Tibial nerve (tissue), 3 donors: ENCODE measurements around the gene TENM4.

Source experiments
- CTCF ChIP-seq, 5 experiments: fragments of 200-600 bp in 3 of 5; fragments of 450-650 bp in 2 of 5; sonication (generic) in 3 of 5; IDR thresholded peaks; one replicate each; pipeline ENCODE4 v1.5.1; 2016 to 2019; ENCODE audit warnings: antibody characterized with exemption in 5 of 5, mild to moderate bottlenecking in 3 of 5, moderate library complexity in 2 of 5
- POLR2A ChIP-seq, 2 donors: fragments of 450-650 bp; IDR thresholded peaks; one replicate each; pipeline ENCODE4 v1.6.1; 2017; ENCODE audit warnings: antibody characterized with exemption in 2 of 2, mild to moderate bottlenecking in 2 of 2, moderate library complexity in 2 of 2

GRCh38 chr11:78731027-78731426 lies 709.8 kb downstream of the TENM4 start:
- TF ChIP-seq CTCF (IDR thresholded peaks at IDR 0.05) (no peak), POLR2A (IDR thresholded peaks at IDR 0.05) (no peak)
